ENCODE data around the gene ZC2HC1C. TPM values are rescaled to one million over a fixed set of nuclear protein-coding genes. Genes with fewer than 3 reads are reported as not detected.

The ZC2HC1C gene, protein sequence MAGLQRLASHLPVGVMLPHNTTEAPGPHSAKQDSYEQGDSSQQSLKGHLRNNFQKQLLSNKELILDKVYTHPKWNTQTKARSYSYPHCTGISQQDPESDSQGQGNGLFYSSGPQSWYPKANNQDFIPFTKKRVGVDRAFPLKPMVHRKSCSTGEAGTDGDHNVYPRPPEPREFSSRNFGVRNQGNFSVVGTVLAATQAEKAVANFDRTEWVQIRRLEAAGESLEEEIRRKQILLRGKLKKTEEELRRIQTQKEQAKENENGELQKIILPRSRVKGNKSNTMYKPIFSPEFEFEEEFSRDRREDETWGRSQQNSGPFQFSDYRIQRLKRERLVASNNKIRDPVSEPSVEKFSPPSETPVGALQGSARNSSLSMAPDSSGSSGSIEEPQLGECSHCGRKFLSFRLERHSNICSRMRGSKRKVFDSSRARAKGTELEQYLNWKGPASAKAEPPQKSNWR
- 1 to 10 TPM; 1.2 to 1.3 TPM for total RNA-seq

DNA sequence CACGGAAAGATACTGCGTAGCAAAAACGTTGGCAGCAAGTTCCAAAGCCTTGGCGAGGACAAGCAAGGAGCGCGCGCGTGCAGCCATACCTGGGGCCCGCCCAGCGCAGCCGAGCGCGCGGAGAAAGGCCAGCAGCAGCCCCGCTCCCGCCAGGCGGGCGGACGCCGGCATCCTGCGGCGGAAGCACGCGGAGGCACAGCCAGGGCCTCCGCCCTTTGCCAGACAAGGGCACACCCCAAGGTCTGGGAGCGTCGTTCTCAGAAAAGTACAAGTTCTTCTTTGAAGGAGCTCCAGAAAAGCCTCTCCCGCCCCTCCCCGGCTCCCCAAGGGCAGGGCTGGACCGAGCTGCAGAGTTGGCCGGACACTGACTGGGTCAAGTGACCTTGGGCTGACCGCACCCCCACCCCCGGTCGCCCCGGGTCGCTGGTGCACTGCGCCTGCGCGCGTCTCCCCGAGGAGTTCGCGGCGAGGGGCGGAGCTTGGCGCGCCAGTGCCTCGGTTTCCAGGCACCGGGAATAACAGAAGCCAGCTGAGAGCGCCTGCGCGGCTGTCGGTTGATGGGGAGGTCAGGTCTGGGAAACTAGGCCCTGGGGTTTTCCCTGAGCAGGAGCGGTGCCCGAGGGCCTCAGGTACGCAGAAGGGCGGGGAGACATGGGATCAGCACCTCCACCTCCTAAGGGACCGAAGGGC lies at the start of gene ZC2HC1C:
TSS of gene ZC2HC1C (plus strand) at position 521 of the 690 bp plus-strand sequence. CDS start 933 bp downstream, outside the sequence.
- ATAC-seq: peak; percentile 93
- no peak within 1 kb of the TSS for H3K4me3 Mint-ChIP-seq
- no peaks in the 10 kb centered on the region for H3K9me3 Mint-ChIP-seq (ENCODE audit: low read depth)
- no peaks in the 10 kb centered on the region for H3K36me3 Mint-ChIP-seq (ENCODE audit: low read depth)
- ChIA-PET CTCF (interaction anchor here (0.6 to 1.9 kb wide), 7 partner anchors 8 to 124 kb away, joined by 3 to 9 read pairs (median 3); no protein-coding TSS in a partner anchor), POLR2A (interaction anchor here (0.6 to 0.7 kb wide), 2 partner anchors 57 to 92 kb away, joined by 3 read pairs; partner anchors contain the start of gene NEK9)
- H3K4me1 Mint-ChIP-seq: peaks cover 8% of the 10 kb centered on the region
- no peaks in the 10 kb centered on the region for H3K27me3 Mint-ChIP-seq
- H3K27ac Mint-ChIP-seq: peak within 1 kb of the TSS; percentile 82
- intact Hi-C loops (cut with DNase I, micrococcal nuclease): loop anchor here (2.0 to 10.0 kb wide), 4 partner anchors 58 to 574 kb away; partner anchors contain the start of genes EIF2B2 (in 1 of the 2), ISCA2 (in 1 of the 2), NEK9 (in 1 of the 2) and NPC2 (in 1 of the 2)
- peak; percentile 79 for DNase-seq

DNA sequence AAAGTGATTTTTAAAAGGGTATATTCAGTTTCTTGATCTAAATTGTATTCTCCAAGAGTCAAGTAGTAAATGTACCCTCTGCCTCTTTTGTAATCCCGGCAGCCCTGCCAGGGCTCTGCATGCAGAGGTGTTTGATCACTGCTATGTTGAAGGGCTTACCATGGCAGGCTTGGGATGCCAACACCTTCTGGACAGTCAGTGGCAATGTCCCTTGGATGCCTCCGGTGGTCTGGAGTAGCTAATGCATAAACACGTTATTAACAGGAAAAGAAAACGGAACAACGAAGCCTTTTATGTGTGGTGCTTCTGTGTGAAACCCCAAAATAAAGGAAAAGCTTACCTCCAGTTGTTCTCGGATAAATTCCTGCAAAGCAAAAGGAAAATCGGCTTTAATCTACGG lies 46.8 kb upstream of the ZC2HC1C start:
- Mint-ChIP-seq H3K27ac (no peak overlapping the region), H3K4me1 (no peaks in the 10 kb centered on the region), H3K36me3 (ENCODE audit: low read depth) (peaks cover 27% of the 10 kb centered on the region), H3K9me3 (ENCODE audit: low read depth) (no peaks in the 10 kb centered on the region), H3K4me3 (no peak overlapping the region), H3K27me3 (no peaks in the 10 kb centered on the region)
- ChIA-PET CTCF (interaction anchor here (0.7 to 2.1 kb wide), 9 partner anchors 9 to 162 kb away, joined by 3 to 8 read pairs (median 4); no protein-coding TSS in a partner anchor), POLR2A (no interaction called here)
- peak; percentile 60 for ATAC-seq
- intact Hi-C loops (cut with DNase I, micrococcal nuclease): no loop called here
- peak; percentile 24 for DNase-seq

DNA sequence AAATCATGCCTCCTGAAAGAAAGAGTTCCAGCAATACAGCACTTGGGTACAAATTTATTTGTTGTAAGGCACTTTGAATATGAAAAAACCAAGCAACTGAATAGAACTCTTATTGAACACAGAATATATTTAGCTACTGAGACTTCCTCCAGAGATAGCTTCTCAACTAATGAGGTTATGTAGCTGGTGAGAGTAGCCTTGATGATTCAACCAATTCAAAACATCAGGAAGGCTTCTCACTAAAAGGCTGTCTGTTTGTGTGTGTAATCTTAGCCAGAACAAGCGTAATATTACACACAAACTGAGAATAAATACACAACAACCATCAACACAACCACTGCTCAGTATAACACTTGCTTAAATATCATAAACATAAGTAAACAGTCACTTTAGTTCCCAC lies 46.3 kb upstream of the ZC2HC1C start:
- H3K27me3 Mint-ChIP-seq: no peaks in the 10 kb centered on the region
- ChIA-PET CTCF (interaction anchor here (0.6 to 2.1 kb wide), 9 partner anchors 10 to 162 kb away, joined by 3 to 8 read pairs (median 4); no protein-coding TSS in a partner anchor), POLR2A (no interaction called here)
- no peak for DNase-seq
- intact Hi-C loops (cut with DNase I, micrococcal nuclease): no loop called here
- peaks cover 29% of the 10 kb centered on the region for H3K36me3 Mint-ChIP-seq (ENCODE audit: low read depth)
- no peak overlapping the region for H3K27ac Mint-ChIP-seq
- H3K4me3 Mint-ChIP-seq: no peak overlapping the region
- ATAC-seq: no peak
- H3K4me1 Mint-ChIP-seq: no peaks in the 10 kb centered on the region
- H3K9me3 Mint-ChIP-seq (ENCODE audit: low read depth): no peaks in the 10 kb centered on the region

DNA sequence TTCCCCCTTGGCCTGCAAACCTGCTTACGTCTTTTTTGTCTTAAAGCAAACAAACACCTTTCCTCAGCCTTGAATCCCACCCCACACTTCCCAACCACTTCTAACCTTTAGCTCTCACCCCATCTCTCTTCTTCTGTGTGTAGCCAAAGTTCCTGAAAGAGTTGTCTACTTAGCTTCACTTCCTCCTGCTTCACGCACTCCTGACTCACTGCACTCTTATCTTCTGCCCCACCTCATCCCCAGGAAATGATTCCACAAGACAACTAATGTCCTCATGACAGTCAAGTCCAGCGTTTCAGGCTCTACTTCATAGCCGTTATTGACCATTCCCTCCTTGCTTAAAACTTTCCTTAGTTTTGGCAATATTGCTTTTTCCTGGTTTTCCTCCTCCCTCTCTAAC lies 44.4 kb upstream of the ZC2HC1C start:
- no peak overlapping the region for H3K27ac Mint-ChIP-seq
- no peaks in the 10 kb centered on the region for H3K9me3 Mint-ChIP-seq (ENCODE audit: low read depth)
- H3K27me3 Mint-ChIP-seq: no peaks in the 10 kb centered on the region
- intact Hi-C loops (cut with DNase I, micrococcal nuclease): no loop called here
- POLR2A ChIA-PET: no interaction called here
- H3K4me3 Mint-ChIP-seq: no peak overlapping the region
- CTCF ChIA-PET: interaction anchor here (0.7 to 0.9 kb wide), 3 partner anchors 25 to 171 kb away, joined by 3 read pairs; no protein-coding TSS in a partner anchor
- H3K36me3 Mint-ChIP-seq (ENCODE audit: low read depth): peaks cover 24% of the 10 kb centered on the region
- no peaks in the 10 kb centered on the region for H3K4me1 Mint-ChIP-seq
- ATAC-seq (no peak), DNase-seq (no peak)

DNA sequence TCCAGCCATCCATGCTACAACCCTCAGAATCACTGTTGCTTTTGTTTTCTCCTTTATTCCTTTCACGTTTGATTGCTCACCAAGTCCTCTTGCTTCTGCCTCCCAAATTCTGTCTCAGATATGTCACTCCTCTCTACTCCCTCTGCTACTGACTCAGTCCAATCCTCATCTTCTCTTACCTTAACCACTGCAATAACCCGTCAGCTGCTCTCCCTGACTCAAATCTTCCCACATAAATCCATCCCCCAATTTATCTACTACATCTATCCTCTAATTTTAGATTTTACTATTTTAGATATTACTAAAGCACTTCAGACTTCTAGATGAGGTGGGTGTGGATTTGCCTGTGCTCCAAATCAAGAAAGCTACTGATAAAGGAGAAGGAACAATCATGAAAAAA lies 43.6 kb upstream of the ZC2HC1C start:
- H3K4me3 Mint-ChIP-seq: no peak overlapping the region
- POLR2A ChIA-PET: no interaction called here
- CTCF ChIA-PET: interaction anchor here (0.7 kb wide), 1 partner anchor 26 kb away, joined by 4 read pairs; no protein-coding TSS in a partner anchor
- H3K36me3 Mint-ChIP-seq (ENCODE audit: low read depth): peaks cover 23% of the 10 kb centered on the region
- DNase-seq: no peak
- no peaks in the 10 kb centered on the region for H3K27me3 Mint-ChIP-seq
- no peaks in the 10 kb centered on the region for H3K9me3 Mint-ChIP-seq (ENCODE audit: low read depth)
- ATAC-seq: no peak
- intact Hi-C loops (cut with DNase I, micrococcal nuclease): no loop called here
- no peak overlapping the region for H3K27ac Mint-ChIP-seq
- H3K4me1 Mint-ChIP-seq: no peaks in the 10 kb centered on the region

DNA sequence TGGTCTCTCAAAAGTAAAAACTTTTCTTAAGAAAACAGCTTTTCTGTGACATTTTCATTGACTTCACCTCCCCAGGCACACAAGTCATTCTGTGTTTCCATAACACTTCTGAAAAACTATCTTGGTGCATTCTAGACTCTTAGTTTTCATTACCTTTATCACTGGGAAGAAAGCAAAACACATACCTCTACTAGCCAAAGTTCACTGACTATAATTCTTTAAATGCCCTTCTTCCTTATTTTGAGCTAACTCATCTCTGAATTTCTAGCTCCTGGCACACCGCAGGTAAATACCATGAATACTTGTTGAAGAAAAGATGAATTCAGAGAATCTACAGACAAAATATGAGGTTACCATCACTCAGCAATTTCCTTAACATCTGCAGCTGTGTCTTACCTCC lies 39.3 kb upstream of the ZC2HC1C start:
- Mint-ChIP-seq H3K4me3 (no peak overlapping the region), H3K27me3 (no peaks in the 10 kb centered on the region), H3K4me1 (no peaks in the 10 kb centered on the region), H3K36me3 (ENCODE audit: low read depth) (peaks cover 20% of the 10 kb centered on the region), H3K27ac (no peak overlapping the region), H3K9me3 (ENCODE audit: low read depth) (no peaks in the 10 kb centered on the region)
- ChIA-PET POLR2A (no interaction called here), CTCF (interaction anchor here (0.5 kb wide), 1 partner anchor 813 kb away, joined by 3 read pairs; no protein-coding TSS in a partner anchor)
- ATAC-seq (no peak), DNase-seq (no peak)
- intact Hi-C loops (cut with DNase I, micrococcal nuclease): no loop called here

DNA sequence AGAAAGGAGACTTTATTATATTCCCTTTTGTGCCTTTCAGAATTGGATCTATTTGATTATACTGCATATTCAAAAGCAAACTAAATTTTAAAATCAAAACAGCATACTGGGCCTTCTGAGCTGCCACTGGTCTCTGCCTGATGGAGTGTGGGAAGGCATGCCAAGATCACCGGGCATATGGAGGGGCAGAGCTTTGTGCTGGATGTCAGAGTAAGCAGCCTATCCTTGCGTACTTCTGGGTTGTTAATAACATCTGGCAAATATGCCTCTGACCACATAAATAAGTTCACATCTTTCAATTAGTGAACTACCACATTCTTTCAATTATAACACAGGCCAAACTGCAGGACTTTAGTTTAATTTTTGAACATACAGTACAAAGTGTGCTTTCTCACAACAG lies 36.5 kb upstream of the ZC2HC1C start:
- H3K27me3 Mint-ChIP-seq: no peaks in the 10 kb centered on the region
- H3K9me3 Mint-ChIP-seq (ENCODE audit: low read depth): no peaks in the 10 kb centered on the region
- H3K4me1 Mint-ChIP-seq: no peaks in the 10 kb centered on the region
- peaks cover 31% of the 10 kb centered on the region for H3K36me3 Mint-ChIP-seq (ENCODE audit: low read depth)
- ATAC-seq (no peak), DNase-seq (no peak)
- ChIA-PET POLR2A (no interaction called here), CTCF (interaction anchor here (1.1 to 1.6 kb wide), 2 partner anchors 9 to 22 kb away, joined by 3 read pairs; no protein-coding TSS in a partner anchor)
- no peak overlapping the region for H3K4me3 Mint-ChIP-seq
- intact Hi-C loops (cut with DNase I, micrococcal nuclease): no loop called here
- no peak overlapping the region for H3K27ac Mint-ChIP-seq

DNA sequence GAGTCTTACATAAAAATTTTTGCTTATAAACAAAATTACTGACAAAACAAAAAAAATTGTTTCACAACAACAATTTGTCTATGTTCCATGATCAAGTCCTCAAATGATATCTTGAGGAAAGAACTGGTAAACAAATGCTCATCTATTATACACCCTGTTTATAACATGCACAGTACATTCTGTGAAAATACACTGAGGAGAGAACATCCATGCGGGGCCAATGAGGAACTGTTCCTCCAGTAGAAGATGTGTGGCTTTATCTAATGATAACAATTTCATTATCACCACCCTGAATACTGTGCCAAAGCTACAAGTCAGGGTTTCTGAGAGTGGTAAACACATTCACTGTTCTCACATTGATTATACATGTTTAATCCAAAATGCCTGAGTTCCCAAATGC lies 28.9 kb upstream of the ZC2HC1C start:
- no peak for DNase-seq
- Mint-ChIP-seq H3K9me3 (ENCODE audit: low read depth) (no peaks in the 10 kb centered on the region), H3K36me3 (ENCODE audit: low read depth) (peaks cover 39% of the 10 kb centered on the region), H3K4me1 (peaks cover 17% of the 10 kb centered on the region), H3K27me3 (no peaks in the 10 kb centered on the region), H3K27ac (no peak overlapping the region), H3K4me3 (no peak overlapping the region)
- intact Hi-C loops (cut with DNase I, micrococcal nuclease): no loop called here
- ChIA-PET CTCF (no interaction called here), POLR2A (interaction anchor here (0.6 kb wide), 1 partner anchor 100 kb away, joined by 3 read pairs; no protein-coding TSS in a partner anchor)
- ATAC-seq: no peak

DNA sequence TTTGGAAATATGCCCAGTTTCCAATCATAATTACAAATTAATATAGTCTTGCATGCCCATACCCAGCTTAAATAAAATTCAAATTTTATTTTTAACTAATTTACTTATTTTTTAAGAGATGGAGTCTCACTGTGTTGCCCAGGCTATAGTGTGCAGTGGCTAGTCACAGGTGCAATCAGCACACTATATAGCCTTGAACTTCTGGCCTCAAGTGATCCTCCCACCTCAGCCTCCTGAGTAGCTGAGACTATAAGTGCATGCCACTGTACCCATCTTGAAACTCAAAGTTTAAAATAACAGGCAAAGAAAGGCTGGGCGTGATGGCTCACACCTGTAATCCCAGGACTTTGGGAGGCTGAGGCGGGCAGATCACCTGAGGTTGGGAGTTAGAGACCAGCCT lies 28.5 kb upstream of the ZC2HC1C start:
- ATAC-seq (no peak), DNase-seq (no peak)
- H3K27ac Mint-ChIP-seq: no peak overlapping the region
- H3K4me3 Mint-ChIP-seq: no peak overlapping the region
- H3K27me3 Mint-ChIP-seq: no peaks in the 10 kb centered on the region
- peaks cover 40% of the 10 kb centered on the region for H3K36me3 Mint-ChIP-seq (ENCODE audit: low read depth)
- POLR2A ChIA-PET: interaction anchor here (0.6 kb wide), 1 partner anchor 100 kb away, joined by 3 read pairs; no protein-coding TSS in a partner anchor
- no peaks in the 10 kb centered on the region for H3K9me3 Mint-ChIP-seq (ENCODE audit: low read depth)
- intact Hi-C loops (cut with DNase I, micrococcal nuclease): no loop called here
- CTCF ChIA-PET: no interaction called here
- peaks cover 21% of the 10 kb centered on the region for H3K4me1 Mint-ChIP-seq

DNA sequence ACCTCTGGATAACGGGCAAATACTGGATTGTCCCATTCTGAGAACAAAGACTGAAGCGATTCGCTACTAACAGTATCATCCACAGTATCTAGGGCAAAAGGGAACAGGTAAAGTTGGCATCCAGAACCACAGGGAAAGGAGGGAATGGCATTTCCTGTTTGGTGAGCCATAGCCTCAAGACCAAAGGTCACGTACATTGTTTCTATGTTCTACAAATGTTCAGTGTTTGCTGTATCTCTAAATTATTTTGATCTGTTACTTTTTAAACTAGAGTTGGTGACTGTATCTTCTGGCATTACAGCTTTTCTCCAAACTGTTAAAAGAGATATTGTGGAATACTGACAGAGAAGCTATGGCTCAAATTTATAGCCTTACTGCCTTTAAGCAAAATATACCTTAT lies 27.8 kb upstream of the ZC2HC1C start:
- POLR2A ChIA-PET: interaction anchor here (0.7 kb wide), 1 partner anchor 394 kb away, joined by 4 read pairs; no protein-coding TSS in a partner anchor
- no peak overlapping the region for H3K4me3 Mint-ChIP-seq
- ATAC-seq (no peak), DNase-seq (no peak)
- H3K27me3 Mint-ChIP-seq: no peaks in the 10 kb centered on the region
- peaks cover 41% of the 10 kb centered on the region for H3K36me3 Mint-ChIP-seq (ENCODE audit: low read depth)
- peaks cover 27% of the 10 kb centered on the region for H3K4me1 Mint-ChIP-seq
- CTCF ChIA-PET: interaction anchor here (0.9 to 1.3 kb wide), 3 partner anchors 9 to 47 kb away, joined by 3 to 5 read pairs (median 3); no protein-coding TSS in a partner anchor
- H3K9me3 Mint-ChIP-seq (ENCODE audit: low read depth): no peaks in the 10 kb centered on the region
- intact Hi-C loops (cut with DNase I, micrococcal nuclease): no loop called here
- no peak overlapping the region for H3K27ac Mint-ChIP-seq

DNA sequence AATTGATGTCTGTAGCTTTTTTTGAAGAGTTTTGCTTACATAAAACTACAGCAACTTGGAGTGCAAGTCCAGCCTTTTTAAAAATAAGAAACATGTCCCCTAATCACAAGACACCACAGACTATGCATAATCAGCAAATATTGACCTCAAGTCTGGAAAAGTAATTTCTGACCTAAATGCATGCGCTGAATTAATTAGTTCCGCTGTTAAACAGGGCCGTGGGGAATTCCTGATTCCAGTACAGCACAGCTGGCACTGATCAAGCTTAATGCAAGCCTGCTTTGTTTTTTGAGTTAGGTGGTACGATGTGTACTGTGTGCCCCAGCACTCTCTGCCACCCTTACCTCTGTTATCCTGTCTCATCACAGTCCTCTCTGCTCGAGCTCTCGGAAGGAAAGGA lies 27.4 kb upstream of the ZC2HC1C start:
- no peaks in the 10 kb centered on the region for H3K27me3 Mint-ChIP-seq
- intact Hi-C loops (cut with DNase I, micrococcal nuclease): no loop called here
- ATAC-seq: no peak
- peaks cover 31% of the 10 kb centered on the region for H3K4me1 Mint-ChIP-seq
- H3K9me3 Mint-ChIP-seq (ENCODE audit: low read depth): no peaks in the 10 kb centered on the region
- ChIA-PET POLR2A (interaction anchor here (0.7 kb wide), 1 partner anchor 394 kb away, joined by 4 read pairs; no protein-coding TSS in a partner anchor), CTCF (interaction anchor here (0.9 to 1.3 kb wide), 3 partner anchors 9 to 47 kb away, joined by 3 to 5 read pairs (median 3); no protein-coding TSS in a partner anchor)
- DNase-seq: no peak
- H3K4me3 Mint-ChIP-seq: no peak overlapping the region
- no peak overlapping the region for H3K27ac Mint-ChIP-seq
- H3K36me3 Mint-ChIP-seq (ENCODE audit: low read depth): peaks cover 38% of the 10 kb centered on the region

Measured in activated CD4-positive, alpha-beta T cell treated with anti-CD3 and anti-CD28 coated beads for 36 hours (primary cell).